HG03103 (cell line): Measurements from ENCODE around the gene WASL.
"Not testable (repeated sequence)": the region's sequence is repeated elsewhere in the genome, so short reads cannot be mapped to it uniquely, and the experiment has no call there.

Experiments used
- ATAC-seq: cut with Tn5 transposase; IDR thresholded peaks from one replicate; pipeline ENCODE4 v1.9.1; 2021; ENCODE audit warnings: low read depth; ENCODE audit not compliant: unreplicated experiment

WASL gene

DNA sequence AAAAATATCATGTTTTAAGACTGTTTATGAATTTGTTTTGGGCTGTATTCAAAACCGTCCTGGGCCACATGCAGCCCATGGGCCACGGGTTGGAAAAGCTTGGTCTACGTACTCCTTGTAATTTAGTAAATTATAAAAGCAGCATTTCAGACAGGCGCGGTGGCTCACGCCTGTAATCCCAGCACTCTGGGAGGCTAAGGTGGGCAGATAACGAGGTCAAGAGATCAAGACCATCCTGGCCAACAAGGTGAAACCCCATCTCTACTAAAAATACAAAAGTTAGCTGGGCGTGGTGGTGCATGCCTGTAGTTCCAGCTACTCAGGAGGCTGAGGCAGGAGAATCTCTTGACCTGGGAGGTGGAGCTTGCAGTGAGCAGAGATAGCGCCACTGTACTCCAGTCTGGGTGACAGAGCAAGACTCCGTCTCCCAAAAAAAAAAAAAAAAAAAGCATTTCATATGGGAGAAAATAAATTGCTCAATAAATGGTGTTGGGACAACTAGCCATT is 11.6 kb downstream of the WASL start:
- ATAC-seq: not testable (repeated sequence)

DNA sequence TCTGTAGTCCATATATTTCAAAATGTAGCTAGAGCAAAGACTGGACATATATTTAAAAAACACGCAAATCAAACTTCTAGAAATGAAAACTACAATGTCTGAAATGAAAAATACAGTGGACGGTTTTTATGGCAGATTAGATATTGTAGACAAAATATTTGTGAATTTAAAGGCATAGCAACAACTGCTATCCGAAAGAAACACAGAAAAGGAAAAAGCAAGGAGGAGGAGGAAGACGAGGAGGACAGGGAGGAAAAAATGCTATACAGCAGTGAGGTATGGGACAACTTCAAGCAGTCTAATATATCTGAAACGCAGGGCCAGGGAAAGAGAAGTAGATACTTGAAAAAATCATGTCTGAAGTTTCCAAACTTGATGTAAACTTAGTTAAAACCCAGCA is 13.3 kb downstream of the WASL start:
- ATAC-seq: no peak

DNA sequence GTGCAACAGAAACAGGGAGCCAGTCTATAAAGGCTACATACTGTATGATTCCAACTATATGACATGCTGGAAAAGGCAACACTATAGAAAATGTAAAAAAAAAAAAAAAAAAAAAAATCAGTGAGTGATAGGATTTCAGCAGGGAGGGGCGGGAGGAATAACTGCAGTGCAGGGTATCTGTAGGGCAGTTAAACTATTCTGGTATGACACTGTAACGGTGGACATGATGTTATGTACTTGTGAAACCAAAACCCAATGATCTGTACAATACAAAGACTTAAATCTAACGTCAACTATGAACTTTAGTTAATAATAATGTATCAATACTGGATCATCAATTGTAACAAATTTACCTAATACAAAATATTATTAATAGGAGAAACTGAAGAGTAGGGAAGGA is 14.3 kb downstream of the WASL start:
- ATAC-seq: no peak

DNA sequence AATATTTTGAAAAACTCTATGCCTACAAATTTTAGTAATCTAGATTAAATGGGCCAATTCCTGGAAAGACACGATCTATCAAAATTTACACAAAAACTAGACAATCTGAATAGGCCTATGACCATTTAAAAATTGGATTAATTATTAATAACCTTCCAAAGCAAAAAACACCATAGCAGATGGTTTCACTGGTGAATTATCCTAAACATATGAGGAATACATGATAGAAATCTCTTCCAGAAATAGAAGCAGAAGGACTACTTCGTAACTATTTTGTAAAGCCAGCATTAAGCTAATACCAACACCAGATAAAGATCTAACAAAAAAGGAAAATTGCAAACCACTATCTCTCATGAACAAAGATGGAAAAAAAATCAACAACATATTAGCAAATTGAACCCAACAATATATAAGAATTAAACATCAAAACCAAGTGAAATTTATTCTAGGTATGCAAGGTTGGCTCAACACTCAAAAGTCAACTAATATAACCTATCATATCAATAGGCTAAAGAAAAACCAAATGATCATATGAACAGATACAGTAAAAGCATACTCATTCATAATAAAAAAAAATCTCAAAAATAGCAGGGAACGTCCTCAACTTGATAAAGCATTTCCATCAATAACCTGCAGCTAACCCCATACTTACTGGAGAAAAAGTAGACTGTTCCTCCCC is 16.3 kb downstream of the WASL start:
- ATAC-seq: no peak

DNA sequence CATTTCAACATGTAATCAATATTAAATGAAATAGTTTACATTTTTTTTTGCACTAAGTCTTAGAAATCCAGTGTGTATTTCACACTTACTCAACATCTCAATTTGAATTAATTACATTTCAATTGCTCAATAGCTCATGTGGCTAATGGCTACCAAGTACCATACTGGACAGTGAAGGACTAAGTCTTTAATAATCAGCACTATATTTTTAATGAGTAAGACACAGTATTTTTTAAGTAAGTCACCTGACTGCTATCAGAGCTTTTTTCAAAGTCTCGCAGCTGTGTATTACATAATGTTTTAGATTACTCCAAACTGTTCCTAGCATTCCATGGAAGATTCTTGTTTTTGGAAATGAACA is 19.6 kb downstream of the WASL start:
- ATAC-seq: no peak

DNA sequence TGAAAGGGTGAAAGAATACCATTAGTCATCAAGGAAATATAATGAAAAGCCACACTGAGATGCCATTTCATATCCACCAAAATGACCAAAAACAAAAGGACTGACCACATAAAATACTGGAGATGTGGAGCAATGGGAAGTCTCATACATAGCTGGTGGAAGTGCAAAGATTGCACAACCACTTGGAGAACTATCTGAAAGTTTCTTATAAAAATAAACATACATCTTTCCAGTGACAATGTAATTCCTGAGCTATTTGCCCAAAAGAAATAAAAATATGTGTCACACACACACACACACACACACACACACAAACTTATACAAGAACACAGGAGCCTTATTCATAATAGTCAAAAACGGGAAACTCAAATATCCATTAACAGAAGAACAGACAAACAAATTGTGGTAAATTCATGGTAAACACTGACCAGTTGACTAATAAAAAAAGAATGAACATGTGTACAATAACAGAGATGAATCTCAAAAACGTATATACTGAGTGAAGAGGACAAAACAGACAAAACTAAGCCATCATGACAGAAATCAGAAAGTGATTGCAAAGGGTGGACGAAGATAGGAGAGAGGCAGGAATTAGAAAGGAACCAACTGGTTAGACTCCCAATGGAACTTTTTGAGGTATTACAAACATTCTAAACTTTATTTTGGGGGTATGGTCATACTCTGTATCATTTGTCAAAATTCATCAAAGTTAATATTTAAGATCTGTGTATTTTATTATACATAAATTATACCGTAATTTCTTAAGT is 21.5 kb downstream of the WASL start:
- ATAC-seq: no peak

DNA sequence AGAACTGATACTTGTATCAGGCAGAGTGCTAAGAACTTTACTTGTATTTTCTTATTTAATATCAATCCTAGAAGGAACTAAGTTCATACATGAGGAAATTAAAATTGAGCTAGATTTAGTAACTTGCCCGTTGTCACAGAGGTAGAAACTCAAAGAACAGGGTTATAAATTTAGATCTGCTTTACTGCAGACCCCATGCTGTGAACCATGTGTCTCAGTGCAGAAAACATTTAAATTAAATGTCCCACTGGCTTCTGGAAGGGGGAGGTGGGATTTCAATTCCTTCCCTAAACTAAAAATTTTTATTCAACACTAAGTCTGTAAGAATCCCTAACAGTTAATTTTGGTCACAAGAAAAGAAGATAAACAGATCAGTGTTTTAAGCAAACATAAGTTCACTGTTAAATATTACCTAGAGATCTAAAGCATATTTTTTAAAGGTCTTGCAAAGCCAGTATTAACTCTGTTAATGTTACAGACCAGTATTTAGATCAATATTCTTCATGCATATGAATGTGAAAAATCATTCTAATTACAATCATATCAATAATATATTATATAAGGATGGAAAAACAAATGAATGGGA is 23.1 kb downstream of the WASL start:
- ATAC-seq: no peak

DNA sequence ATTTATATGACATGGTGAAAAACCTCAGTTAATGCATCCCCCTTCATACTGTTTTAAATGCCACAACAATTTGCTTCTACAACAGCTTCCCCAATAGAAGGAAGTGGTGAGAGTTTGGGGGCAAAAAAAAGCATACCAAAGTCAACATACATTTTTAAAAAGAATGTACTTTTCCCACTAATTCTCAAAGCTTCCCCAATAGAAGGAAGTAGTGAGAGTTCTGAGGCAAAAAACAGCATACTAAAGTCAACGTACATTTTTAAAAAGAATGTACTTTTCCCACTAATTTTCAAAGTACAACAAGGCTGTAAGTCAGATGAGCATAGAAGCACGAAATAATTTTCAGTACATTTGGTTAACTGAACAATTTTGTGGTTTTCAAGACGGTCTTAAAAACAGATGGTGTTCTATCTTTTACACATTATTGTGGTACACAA is 24.0 kb downstream of the WASL start:
- ATAC-seq: no peak

DNA sequence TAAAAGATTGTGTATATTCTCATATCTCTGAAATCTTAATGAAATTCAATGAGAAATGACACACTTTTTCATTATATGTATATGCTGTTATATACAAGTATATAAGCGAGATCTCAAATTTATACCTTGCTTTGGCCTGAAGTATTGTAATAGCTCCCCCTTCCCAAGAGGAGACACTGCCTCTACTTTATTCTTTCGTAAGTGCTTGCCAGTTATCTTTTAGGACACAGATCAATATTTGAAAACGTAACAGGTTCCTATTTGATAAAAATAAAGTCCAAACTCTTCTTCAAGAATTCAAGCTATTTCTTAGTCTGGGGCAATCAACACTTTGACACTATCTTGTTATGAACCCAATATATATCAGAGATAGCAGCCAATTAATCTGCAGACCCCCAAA is 24.9 kb downstream of the WASL start:
- no peak for ATAC-seq

DNA sequence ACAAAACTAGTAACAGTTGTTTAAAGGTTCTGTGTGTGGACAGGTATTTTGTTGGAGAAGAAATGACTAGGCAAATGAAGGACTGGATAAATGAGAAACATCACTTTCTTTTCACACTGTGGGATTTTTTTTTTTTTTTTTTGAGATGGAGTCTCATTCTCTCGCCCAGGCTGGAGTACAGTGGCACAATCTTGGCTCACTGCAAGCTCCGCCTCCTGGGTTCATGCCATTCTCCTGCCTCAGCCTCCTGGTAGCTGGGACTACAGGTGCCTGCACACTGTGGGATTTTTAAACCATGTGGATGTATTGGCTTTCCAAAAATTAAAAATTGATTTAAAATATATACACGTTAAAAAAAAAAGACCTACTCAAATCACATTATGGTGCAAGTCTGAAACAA is 28.3 kb downstream of the WASL start:
- not testable (repeated sequence) for ATAC-seq

DNA sequence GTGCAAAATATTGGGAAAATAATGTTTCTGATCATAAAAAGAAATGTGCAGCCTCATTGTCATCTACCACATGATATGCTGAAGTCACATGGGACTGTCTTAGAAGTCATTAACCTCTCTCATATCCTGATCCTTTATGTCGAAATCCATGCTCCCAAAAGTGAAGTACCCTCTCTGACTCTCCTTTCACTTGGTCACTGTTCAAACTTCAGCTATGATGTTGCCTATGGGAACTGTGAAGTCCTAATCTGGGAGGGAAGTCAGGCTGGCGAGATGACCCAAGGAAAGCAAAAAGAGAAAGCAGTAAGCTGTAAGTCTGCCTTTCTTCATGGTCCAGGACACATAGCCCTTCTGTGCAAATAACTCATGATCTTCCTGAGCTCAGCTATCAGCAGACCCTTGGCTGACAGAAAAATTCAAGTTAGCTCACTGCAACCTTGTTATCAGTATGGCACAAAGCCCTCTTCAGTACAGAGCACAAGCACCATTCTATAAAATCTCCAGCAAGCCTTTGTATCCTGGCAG is 29.5 kb downstream of the WASL start:
- ATAC-seq: no peak

DNA sequence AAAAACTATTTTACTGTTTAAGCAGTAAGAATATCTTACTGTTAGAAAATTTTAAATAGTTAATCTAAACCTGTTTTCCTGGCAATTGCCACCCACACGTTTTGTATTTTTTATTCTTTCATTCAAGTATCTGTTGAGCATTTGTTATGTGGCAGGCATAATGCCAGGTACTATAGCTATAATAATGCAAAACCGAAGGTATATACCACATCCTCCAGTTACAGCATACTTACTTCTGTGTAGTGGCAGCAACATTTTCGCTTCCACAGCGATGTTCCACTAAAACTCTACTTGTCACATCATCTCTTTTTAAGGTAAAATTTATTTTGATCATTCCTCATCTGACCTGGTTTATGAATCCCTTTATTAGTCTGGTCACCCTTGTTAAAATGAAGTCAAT is 30.0 kb downstream of the WASL start:
- ATAC-seq: no peak

DNA sequence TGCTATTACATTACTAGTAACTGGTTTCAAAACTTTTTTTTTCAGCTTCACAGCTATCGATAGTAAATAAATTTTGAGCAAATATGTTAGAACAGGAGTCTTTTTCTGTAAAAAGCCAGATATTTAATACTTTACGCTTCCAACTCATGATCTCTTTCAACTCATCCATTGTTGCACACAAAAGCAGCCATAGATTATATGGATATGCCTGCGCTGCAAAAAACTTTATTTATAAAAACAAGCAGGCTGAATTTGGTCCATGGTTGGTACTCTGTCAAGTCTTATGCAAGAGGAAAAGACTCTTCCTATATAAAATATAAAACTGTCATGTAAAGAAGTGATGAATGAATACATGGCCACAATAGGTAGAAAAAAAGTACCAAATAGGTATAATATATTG is 31.1 kb downstream of the WASL start:
- no peak for ATAC-seq

DNA sequence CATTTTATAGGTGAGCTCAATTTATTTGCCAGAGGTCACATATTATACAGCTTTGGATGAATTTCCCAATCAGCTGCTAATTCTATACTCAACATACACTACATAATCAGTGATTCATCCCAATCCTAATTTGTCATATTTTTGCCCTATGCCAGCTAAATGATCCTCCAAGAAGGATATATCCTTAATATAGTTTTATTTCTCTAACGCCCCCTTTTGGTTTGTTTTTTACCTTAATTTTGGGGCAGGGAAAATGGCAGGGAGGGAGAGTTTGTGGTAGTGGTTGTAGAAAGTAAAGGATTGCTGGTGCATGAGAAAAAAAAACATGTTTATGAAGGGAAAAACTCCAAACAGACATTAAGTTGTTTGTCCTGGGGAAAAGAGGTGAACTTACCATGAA is 31.9 kb downstream of the WASL start:
- no peak for ATAC-seq

DNA sequence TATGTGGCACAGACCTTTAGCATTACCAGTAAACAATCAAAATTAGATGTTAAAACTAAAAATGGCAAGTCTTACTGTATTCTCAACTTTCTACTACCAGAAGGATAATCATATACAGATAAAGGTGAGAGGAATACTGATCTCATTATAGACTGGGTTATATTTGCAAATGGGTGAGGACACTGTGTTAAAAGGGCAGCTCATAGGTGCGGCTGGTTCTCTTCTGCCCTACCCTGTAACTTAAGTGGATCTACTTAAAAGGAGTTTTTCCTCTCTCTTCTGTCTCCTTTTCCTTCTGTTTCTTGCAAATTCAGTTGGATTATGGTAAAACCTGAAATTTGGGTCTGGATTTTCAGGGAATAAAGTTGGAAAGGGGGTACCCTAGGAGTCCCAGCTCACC is 33.0 kb downstream of the WASL start:
- ATAC-seq: no peak

DNA sequence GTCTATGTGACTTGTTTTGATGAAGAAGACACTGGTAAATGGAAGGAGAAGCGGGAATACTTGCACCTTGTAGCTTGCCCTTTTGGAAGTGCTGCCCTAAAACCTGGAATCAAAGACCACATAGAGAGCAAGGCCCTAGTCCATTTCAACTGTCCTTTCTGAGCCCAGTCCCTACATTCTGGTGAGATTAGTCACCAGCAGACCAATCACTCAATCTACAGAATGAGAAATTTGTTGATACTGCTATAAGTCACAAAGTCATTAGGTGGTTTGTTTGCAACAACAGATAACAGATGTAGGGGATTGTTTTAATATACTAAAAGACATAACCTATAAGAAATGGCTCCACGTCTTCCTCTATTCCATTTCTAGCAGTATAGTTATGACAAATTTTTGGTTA is 33.6 kb downstream of the WASL start:
- no peak for ATAC-seq

DNA sequence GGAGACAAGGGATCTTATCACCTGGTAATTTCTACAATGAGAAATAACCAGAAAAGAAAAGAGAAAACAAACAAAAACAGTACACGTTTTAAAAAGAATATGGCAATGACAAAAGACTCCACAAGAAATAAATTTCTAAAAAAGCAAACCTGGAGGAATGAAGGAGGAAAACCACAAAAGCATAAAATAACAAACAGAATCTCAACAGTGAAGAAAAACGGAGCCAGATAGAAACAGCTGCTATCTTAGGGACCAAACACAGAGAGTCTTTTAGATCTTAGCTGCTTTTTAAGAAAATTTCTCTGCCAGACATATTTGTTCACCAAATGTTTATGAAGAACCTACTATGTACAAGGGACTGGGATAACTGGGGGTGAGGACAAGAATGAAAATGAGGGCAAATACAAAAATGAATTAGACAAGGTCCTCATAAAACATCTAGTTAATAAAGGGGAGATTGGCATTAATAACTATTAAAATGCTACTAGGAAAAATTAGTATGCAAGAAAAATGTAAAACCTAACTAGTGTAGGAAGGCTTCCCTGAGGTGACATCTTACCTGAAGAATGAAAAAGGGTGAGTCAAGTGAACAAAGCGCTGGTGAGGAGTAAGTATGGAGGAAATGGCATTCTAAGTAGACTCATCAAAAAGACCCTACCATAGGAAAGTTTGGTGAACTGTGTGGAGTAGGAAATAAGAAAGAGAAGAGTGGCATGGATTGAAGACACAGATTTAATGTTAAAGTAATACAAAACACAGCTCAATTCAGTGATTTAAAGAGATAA is 34.3 kb downstream of the WASL start:
- ATAC-seq: no peak

DNA sequence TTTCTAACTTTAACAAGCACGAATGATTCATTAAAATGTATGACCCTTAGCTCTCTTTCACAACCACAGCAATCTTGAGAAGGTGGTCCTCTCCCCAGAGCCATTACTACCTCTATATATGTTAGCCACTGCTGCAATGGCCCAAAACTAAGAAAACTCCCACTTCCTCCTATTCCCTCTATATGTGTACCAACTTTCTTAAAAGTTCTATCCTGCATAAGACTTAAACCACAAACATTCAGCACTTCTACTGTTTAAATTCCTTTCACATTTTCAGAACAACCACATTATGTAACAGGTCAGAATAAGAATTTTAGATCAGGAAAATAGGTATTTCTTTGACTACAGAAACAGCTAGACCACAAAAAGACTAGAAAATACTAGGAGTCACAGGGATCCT is 36.2 kb downstream of the WASL start:
- no peak for ATAC-seq

DNA sequence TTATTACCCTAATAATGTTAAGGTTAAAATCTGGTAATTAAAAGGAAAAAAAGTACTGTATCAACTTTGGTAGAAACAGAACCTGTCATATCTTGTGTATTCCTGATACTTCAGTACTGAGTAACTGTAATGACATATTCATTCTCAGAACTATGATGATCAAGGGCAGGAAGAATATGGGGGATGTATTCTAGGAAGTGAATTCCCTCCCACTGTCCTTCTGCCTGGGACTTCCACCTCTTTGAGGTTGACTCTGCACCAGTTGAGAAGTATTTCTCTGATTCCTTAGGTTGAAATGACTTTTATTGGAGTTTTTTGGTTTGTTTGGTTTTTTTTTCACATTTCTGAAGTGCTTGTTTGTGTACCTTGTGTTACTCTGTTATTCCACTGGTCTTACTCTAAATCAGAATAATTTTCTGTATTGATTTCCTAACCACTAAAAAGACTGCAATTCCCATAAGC is 36.9 kb downstream of the WASL start:
- ATAC-seq: no peak

DNA sequence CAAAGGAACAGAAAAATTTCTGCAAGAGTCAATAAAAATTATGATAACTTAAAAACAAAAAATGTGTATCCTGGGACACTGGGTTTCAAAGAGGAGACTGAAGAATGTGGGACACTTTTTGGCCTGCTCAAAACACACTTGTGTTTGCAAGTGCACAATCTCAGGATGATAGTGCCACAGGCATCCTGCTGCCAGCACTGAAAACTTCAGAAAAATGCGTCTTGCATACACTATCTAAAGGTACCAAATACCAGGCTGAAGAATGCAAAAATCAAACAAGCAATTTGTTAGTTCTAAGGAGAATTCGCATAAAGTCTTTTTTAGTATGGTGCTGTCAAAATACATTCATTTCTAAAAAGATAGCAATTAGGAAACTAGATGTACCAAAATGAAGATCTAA is 38.1 kb downstream of the WASL start:
- no peak for ATAC-seq

DNA sequence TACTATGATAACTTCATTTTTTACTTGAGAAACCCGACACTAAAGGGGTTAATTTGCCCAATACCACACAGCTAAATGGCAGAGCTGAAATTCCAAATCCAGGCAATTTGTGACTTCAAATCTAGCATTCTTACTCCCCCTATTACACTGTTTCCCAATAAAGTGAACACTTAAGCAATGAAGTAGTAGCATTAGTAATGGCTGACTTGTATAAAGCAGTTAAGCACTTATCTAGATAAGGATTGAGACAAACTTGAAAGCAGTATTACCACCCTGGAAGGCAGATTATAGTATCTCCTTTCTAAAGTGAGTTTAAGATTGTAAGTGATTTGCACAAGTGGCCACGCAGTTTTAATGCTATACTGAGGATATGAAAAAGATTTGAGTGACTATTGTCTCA is 39.3 kb downstream of the WASL start:
- no peak for ATAC-seq
